MM.1S (cell line): ENCODE data around the gene PTK7.

Experiments used
- DNase-seq: peaks from one replicate; pipeline ENCODE4 v3.0.0-alpha.2; 2015
- H2AFZ ChIP-seq: fragments of 300-600 bp; sonication (generic); 2 replicates; pipeline ENCODE4 v1.6.0; 2016; ENCODE audit warnings: antibody characterized with exemption, low read length
- H3F3A ChIP-seq: fragments of 300-600 bp; sonication (generic); 2 replicates; pipeline ENCODE4 v1.6.1; 2016; ENCODE audit warnings: mild to moderate bottlenecking, antibody characterized with exemption, low read length, moderate library complexity, mixed read lengths; ENCODE audit not compliant: insufficient read depth
- H3K27ac ChIP-seq: fragments of 300-600 bp; sonication (generic); 2 replicates; pipeline ENCODE4 v1.5.1; 2016; ENCODE audit warnings: mild to moderate bottlenecking, low read length
- H3K27me3 ChIP-seq: fragments of 300-600 bp; sonication (generic); replicated peaks from 2 replicates; pipeline ENCODE4 v1.6.0; 2016; ENCODE audit warnings: low read length; ENCODE audit not compliant: insufficient read depth
- H3K36me3 ChIP-seq: fragments of 300-600 bp; sonication (generic); replicated peaks from 2 replicates; pipeline ENCODE4 v1.6.1; 2016; ENCODE audit warnings: mild to moderate bottlenecking, low read length, mixed read lengths; ENCODE audit not compliant: insufficient read depth
- H3K4me1 ChIP-seq: fragments of 300-600 bp; sonication (generic); 2 replicates; pipeline ENCODE4 v1.6.1; 2016; ENCODE audit warnings: low read length, mixed read lengths
- H3K4me2 ChIP-seq: fragments of 300-600 bp; sonication (generic); 2 replicates; pipeline ENCODE4 v1.6.0; 2016; ENCODE audit warnings: low read depth, low read length
- H3K4me3 ChIP-seq: fragments of 300-600 bp; sonication (generic); 2 replicates; pipeline ENCODE4 v1.5.1; 2016; ENCODE audit warnings: low read length, mixed read lengths
- H3K79me2 ChIP-seq: fragments of 300-600 bp; sonication (generic); 2 replicates; pipeline ENCODE4 v1.6.1; 2016; ENCODE audit warnings: mixed run types, low read length, mixed read lengths
- H3K9ac ChIP-seq: fragments of 300-600 bp; sonication (generic); 2 replicates; pipeline ENCODE4 v1.6.1; 2016; ENCODE audit warnings: low read length, mixed read lengths
- H3K9me2 ChIP-seq: fragments of 300-600 bp; sonication (generic); replicated peaks from 2 replicates; pipeline ENCODE4 v1.6.1; 2016; ENCODE audit warnings: mild to moderate bottlenecking, low read length, mixed read lengths; ENCODE audit not compliant: insufficient read depth
- H3K9me3 ChIP-seq: fragments of 300-600 bp; sonication (generic); replicated peaks from 2 replicates; pipeline ENCODE4 v1.6.1; 2016; ENCODE audit warnings: mild to moderate bottlenecking, low read length, mixed read lengths; ENCODE audit not compliant: insufficient read depth
- H4K20me1 ChIP-seq: fragments of 300-600 bp; sonication (generic); 2 replicates; pipeline ENCODE4 v1.6.1; 2016; ENCODE audit warnings: mild to moderate bottlenecking, low read length, moderate library complexity, mixed read lengths; ENCODE audit not compliant: insufficient read depth
- CTCF ChIP-seq: fragments of 300-600 bp; sonication (generic); IDR thresholded peaks from 2 replicates; pipeline ENCODE4 v1.5.1; 2016; ENCODE audit warnings: antibody characterized with exemption, low read length, mixed read lengths
- EZH2 ChIP-seq: fragments of 300-600 bp; sonication (generic); optimal IDR thresholded peaks from 2 replicates; pipeline ENCODE3; 2017; ENCODE audit warnings: low read depth, mild to moderate bottlenecking, antibody characterized with exemption, low read length, mixed read lengths
- EZH2phosphoT487 ChIP-seq: fragments of 300-600 bp; sonication (generic); IDR thresholded peaks from 2 replicates; pipeline ENCODE4 v1.6.1; 2018; ENCODE audit warnings: antibody characterized with exemption, low read length

PTK7 gene

GRCh38 chr6:43185391-43185985, 109.4 kb downstream of the PTK7 start:
- no peaks in the 10 kb centered on the region for H3K9me3 ChIP-seq
- H3K27ac ChIP-seq, result no peak overlapping the region
- H3K9ac ChIP-seq, result no peak overlapping the region
- peaks cover 5% of the 10 kb centered on the region for H3F3A ChIP-seq
- peaks cover 8% of the 10 kb centered on the region; the same call in 1 of the 2 replicates for H3K4me1 ChIP-seq
- no peaks in the 10 kb centered on the region for H3K36me3 ChIP-seq
- no peak overlapping the region for H3K4me2 ChIP-seq
- no peak overlapping the region for H2AFZ ChIP-seq
- no peaks in the 10 kb centered on the region for H3K27me3 ChIP-seq
- no peak for DNase-seq
- no peak overlapping the region for H3K4me3 ChIP-seq
- no peaks in the 10 kb centered on the region for H3K9me2 ChIP-seq
- peaks cover 22% of the 10 kb centered on the region for H3K79me2 ChIP-seq
- TF ChIP-seq EZH2, result no peak
- TF ChIP-seq EZH2phosphoT487, result no peak
- no peak for TF ChIP-seq CTCF
- H4K20me1 ChIP-seq, result no peaks in the 10 kb centered on the region

- Histone ChIP-seq H3K27ac (no peak overlapping the region), H3K4me3 (no peak overlapping the region), H4K20me1 (no peaks in the 10 kb centered on the region), H3K4me1 (peaks cover 8% of the 10 kb centered on the region; the same call in 1 of the 2 replicates), H3K27me3 (no peaks in the 10 kb centered on the region), H3K36me3 (no peaks in the 10 kb centered on the region), H3K9me3 (no peaks in the 10 kb centered on the region), H2AFZ (no peak overlapping the region), H3K9me2 (no peaks in the 10 kb centered on the region), H3K9ac (no peak overlapping the region), H3F3A (no peaks in the 10 kb centered on the region; the same call in 1 of the 2 replicates), H3K79me2 (peaks cover 22% of the 10 kb centered on the region), H3K4me2 (no peak overlapping the region)
- no peak for DNase-seq
- no peak for TF ChIP-seq EZH2phosphoT487
- TF ChIP-seq CTCF, result no peak
- no peak for TF ChIP-seq EZH2
These were observed 109.9 kb downstream of the PTK7 start for GRCh38 chr6:43186019-43186418.

- H3K4me2 ChIP-seq, result no peak overlapping the region
- H3K9me2 ChIP-seq, result no peaks in the 10 kb centered on the region
- TF ChIP-seq CTCF (no peak), EZH2 (no peak), EZH2phosphoT487 (no peak)
- no peaks in the 10 kb centered on the region for H3K36me3 ChIP-seq
- H3K4me3 ChIP-seq, result no peak overlapping the region
- no peaks in the 10 kb centered on the region for H3K27me3 ChIP-seq
- no peaks in the 10 kb centered on the region for H4K20me1 ChIP-seq
- H3K9ac ChIP-seq, result no peak overlapping the region
- H2AFZ ChIP-seq, result no peak overlapping the region
- H3K4me1 ChIP-seq, result peaks cover 8% of the 10 kb centered on the region; the same call in 1 of the 2 replicates
- peaks cover 22% of the 10 kb centered on the region for H3K79me2 ChIP-seq
- H3F3A ChIP-seq, result no peaks in the 10 kb centered on the region
- DNase-seq, result no peak
- H3K27ac ChIP-seq, result no peak overlapping the region
- no peaks in the 10 kb centered on the region for H3K9me3 ChIP-seq
These were observed 110.6 kb downstream of the PTK7 start for GRCh38 chr6:43186706-43187105.
